ENCODE measurements around the gene KRT1.

KRT1 gene

GRCh38 chr12:52632656-52633055 lies 47.6 kb downstream of the KRT1 start:
- no peak for DNase-seq

GRCh38 chr12:52631676-52632459 lies 48.3 kb downstream of the KRT1 start:
- no peak for DNase-seq

- DNase-seq = no peak
Observed at GRCh38 chr12:52631264-52631663, 48.9 kb downstream of the KRT1 start.

- DNase-seq = no peak
Observed at GRCh38 chr12:52630599-52631200, 49.5 kb downstream of the KRT1 start.

- DNase-seq = no peak
Observed at GRCh38 chr12:52630008-52630500, 50.2 kb downstream of the KRT1 start.

- DNase-seq = no peak
Observed at GRCh38 chr12:52629281-52630007, 50.8 kb downstream of the KRT1 start.

GRCh38 chr12:52628841-52629240 lies 51.4 kb downstream of the KRT1 start:
- no peak for DNase-seq

- DNase-seq = no peak
Observed at GRCh38 chr12:52628111-52628507, 52.1 kb downstream of the KRT1 start.

- no peak for DNase-seq
Observed at GRCh38 chr12:52627395-52628110, 52.7 kb downstream of the KRT1 start.
